ENCODE results near the gene GCDH.
"Not testable (repeated sequence)": the region's sequence is repeated elsewhere in the genome, so short reads cannot be mapped to it uniquely, and the experiment has no call there.

Gene GCDH

DNA sequence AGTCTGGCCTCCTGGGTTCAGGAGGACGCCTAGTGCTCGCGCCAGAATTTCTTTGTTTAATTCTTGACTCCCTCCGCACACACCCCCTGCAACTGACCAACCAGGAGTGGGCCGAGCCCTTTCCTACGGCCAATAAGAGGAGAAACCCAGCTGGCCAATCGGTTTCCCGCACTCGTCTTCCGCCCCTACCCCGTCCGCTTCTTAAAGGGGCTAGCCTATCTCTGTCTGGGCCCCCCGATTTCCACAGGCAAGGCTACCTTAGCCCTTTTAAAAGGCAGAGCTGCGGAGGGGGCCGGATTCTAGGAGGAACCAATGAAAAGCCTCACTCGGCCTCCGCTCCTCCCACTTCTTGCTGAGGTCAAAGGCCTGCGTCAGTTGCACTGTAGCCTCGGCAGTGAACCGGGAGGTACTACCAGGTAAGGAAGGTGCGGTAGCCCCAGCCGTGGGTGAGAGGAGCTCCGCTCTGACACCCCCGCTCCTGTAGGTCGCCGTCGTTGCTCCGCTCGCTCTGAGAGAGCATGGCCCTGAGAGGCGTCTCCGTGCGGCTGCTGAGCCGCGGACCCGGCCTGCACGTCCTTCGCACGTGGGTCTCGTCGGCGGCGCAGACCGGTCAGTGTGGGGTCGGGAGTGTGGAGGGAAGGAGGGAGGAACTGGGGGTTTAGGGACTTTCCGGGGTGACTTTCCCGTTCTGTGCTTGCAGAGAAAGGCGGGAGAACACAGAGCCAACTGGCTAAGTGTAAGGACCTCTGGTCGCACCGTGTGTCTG, at the start of gene GCDH:
GCDH (plus strand) TSS at position 374 of the 766 bp plus-strand sequence; CDS start at position 519, 145 bp downstream.
- DNase-seq, result peak; percentile 89

GRCh38 chr19:12842511-12842910, 48.4 kb upstream of the GCDH start:
- DNase-seq, result no peak

DNA sequence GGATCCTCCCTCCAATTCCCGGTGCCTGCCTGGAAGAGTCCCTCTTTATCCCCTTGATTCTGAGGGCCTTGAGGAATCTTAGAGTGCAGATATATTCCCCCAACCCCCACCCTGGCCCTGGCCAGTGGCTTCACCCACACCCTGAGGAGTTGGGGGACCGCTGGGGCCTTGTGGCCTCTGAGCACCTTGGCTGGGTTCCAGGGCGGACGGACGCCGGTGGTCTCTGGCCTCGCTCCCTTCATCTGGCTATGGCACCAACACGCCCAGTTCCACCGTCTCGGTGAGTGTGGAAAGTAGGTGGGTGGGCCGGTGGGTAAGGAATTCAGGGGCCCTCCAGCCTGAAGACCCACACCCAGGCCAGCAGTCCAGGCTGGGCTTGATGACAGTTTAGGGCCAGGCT, 47.6 kb upstream of the GCDH start:
- DNase-seq, result no peak

GRCh38 chr19:12843999-12844732, 46.8 kb upstream of the GCDH start:
- DNase-seq, result no peak

- not testable (repeated sequence) for DNase-seq
Observed at GRCh38 chr19:12846613-12847012, 44.3 kb upstream of the GCDH start.

GRCh38 chr19:12847159-12848139, 43.5 kb upstream of the GCDH start:
- no peak for DNase-seq

DNA sequence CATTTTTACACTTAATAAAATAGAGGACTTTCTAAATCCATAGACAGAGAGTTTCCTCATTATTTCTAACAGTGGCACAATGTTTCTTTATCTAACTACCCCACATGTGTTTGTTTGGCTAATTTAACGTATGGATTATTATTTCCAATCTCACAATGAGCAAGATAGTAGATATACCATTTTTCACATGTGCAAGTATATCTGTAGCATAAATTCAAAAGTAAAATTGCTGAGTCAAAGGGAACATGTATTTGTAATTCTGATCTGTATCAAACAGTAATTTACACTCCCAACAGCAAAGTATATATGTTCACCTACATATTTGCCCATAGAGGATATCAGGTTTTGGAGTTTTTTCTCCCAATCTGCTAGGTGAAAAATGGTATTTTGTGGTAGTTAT, 34.3 kb upstream of the GCDH start:
- no peak for DNase-seq

- DNase-seq, result no peak
Observed at GRCh38 chr19:12858041-12858928, 32.7 kb upstream of the GCDH start.

GRCh38 chr19:12859546-12859945, 31.4 kb upstream of the GCDH start:
- DNase-seq, result no peak

- DNase-seq, result no peak
Observed at GRCh38 chr19:12864143-12864542, 26.8 kb upstream of the GCDH start.

DNA sequence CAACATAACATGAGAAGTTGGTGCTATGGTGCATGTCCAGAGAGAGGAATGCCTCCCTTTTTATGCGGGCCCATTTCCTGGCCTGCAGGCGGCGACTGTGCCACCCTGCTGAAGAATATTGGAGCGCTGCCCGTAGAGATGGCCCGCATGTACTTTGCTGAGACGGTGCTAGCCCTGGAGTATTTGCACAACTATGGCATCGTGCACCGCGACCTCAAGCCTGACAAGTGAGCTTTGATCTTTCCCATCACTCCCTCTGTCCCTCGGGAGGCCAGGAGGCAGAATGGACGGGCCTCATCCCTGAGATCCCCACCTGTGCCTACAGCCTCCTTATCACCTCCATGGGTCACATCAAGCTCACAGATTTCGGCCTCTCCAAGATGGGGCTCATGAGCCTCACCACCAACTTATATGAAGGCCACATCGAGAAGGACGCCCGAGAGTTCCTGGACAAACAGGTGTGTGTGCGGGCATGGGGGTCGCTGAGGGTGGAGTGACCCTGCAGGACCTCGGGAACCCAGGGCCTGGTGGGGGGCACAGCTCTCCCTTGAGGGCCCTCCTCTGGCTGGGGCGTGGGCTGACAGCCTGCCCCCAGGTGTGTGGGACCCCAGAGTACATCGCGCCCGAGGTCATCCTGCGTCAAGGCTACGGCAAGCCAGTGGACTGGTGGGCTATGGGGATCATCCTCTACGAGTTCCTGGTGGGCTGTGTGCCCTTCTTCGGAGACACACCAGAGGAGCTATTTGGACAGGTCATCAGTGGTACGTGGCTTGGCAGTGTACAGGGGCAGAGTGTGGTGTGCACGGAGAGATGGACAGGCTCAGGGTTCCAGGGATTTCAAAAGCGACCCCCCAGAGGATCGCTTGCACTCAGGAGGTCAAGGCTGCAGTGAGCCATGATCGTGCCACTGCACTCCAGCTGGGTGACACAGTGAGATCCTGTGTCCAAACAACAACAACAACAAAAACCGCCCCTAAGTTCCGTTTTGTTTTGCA, 25.9 kb upstream of the GCDH start:
- DNase-seq, result no peak

GRCh38 chr19:12865746-12866415, 25.1 kb upstream of the GCDH start:
- DNase-seq, result no peak

GRCh38 chr19:12866416-12867119, 24.4 kb upstream of the GCDH start:
- no peak for DNase-seq

DNA sequence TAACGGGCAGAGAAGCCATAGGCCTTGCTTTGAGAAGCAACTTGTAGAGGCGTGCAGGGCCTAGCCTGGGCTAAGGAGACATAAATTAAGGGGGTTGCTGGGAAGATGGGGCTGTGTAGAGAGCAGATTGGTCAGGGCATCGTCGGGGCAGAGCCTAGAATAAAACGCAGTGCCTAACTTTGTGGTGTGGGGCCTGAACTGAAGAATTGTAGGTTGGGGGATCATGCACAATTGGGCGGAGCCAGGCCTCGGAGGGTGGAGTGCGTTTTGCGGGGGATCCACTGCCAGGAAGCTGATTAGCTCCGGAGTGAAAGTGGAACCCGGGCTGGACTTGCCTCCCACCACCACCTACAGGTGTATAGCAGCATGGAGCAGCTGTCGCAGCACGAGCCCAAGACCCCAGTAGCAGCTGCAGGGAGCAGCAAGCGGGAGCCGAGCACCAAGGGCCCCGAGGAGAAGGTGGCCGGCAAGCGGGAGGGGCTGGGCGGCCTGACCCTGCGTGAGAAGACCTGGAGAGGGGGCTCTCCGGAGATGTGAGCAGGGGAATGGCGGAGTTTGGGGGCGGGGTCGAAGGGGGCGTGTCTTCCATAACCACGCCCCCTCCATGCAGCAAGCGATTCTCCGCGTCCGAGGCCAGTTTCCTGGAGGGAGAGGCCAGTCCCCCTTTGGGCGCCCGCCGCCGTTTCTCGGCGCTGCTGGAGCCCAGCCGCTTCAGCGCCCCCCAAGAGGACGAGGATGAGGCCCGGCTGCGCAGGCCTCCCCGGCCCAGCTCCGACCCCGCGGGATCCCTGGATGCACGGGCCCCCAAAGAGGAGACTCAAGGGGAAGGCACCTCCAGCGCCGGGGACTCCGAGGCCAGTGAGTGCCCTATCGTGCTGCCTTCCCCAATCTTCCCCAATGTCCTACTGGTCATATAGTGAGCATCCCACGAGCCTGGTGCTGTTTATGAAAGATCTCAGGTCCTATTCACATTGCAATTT, 23.6 kb upstream of the GCDH start:
- no peak for DNase-seq

GRCh38 chr19:12868540-12869112, 22.3 kb upstream of the GCDH start:
- DNase-seq, result no peak

GRCh38 chr19:12871681-12872080, 19.3 kb upstream of the GCDH start:
- no peak for DNase-seq

DNA sequence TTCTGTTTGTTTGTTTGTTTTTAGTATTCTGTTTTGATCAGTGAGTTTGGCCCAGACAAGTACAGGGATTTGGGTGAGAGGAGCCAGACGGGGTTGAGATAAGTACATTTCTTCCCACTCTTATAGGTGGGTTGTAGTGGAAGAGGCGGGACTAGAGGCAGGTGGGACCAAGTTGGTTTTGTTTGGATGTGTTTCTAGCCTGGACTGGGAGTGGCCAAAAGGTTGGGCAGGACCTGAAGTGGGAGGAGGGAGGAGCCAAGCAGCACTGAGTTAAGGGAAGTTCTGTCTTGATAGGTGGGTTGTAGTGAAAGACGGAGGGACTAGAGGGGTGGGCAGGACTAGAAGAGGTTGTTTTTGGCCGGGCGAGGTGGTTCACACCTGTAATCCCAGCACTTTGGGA, 18.7 kb upstream of the GCDH start:
- DNase-seq, result no peak
